Panc1 (cell line): ENCODE measurements around the gene RPN1. TPM values are rescaled to one million over a fixed set of nuclear protein-coding genes. Genes with fewer than 3 reads are reported as not detected.

Source experiments
- ATAC-seq: fragments of 200-7000 bp; cut with Tn5 transposase; 2 replicates; pipeline ENCODE4 v1.9.1; 2020; ENCODE audit warnings: mild to moderate bottlenecking, moderate library complexity
- BruUV-seq: library from RNA; stranded (reverse); fragments of 400-500 nt; replicated peaks from 2 replicates; lab custom pipeline; 2021; lab: Mats Ljungman, UMichigan
- CTCF ChIA-PET: fragments of 300-600 bp; sonication (Branson Sonifier 250); formaldehyde crosslinking; loops from one replicate; lab custom pipeline; 2022; ENCODE audit warnings: antibody characterized with exemption; lab: Charles Lee
- POLR2A ChIA-PET: fragments of 300-600 bp; sonication (Branson Sonifier 250); formaldehyde crosslinking; loops from one replicate; lab custom pipeline; 2022; ENCODE audit warnings: antibody characterized with exemption; lab: Charles Lee
- DNase-seq: peaks from one replicate; pipeline ENCODE4 v3.0.0-alpha.2; 2010; ENCODE audit warnings: low read depth, low spot score
- H3K27ac ChIP-seq: 2 replicates; pipeline ENCODE4 v1.5.1; 2011; ENCODE audit warnings: mild to moderate bottlenecking, low read length, inconsistent platforms
- H3K27me3 ChIP-seq: fragments of 200-500 bp; sonication (Bioruptor generic); 2 replicates; pipeline ENCODE4 v1.6.0; 2014; ENCODE audit warnings: low read length, inconsistent platforms; ENCODE audit not compliant: control insufficient read depth, insufficient read depth
- H3K36me3 ChIP-seq: fragments of 200-500 bp; sonication (Bioruptor generic); 2 replicates; pipeline ENCODE4 v1.5.1; 2014; ENCODE audit warnings: inconsistent platforms, mild to moderate bottlenecking, low read length, moderate library complexity; ENCODE audit not compliant: control insufficient read depth, insufficient read depth
- H3K4me1 ChIP-seq: 2 replicates; pipeline ENCODE4 v1.5.1; 2011; ENCODE audit warnings: inconsistent platforms, mild to moderate bottlenecking, low read length, moderate library complexity; ENCODE audit not compliant: control insufficient read depth, insufficient read depth
- H3K4me3 ChIP-seq, 2 experiments: 2 replicates each; pipeline ENCODE4 v1.5.1; 2011 to 2012; ENCODE audit warnings: low read depth in 2 of 2, low read length in 2 of 2, mild to moderate bottlenecking in 2 of 2, inconsistent platforms in 1 of 2, moderate library complexity in 1 of 2
- H3K9me3 ChIP-seq: fragments of 200-500 bp; sonication (Bioruptor generic); 2 replicates; pipeline ENCODE4 v1.5.1; 2014; ENCODE audit warnings: low read depth, mild to moderate bottlenecking, inconsistent platforms, low read length, moderate library complexity; ENCODE audit not compliant: control insufficient read depth, insufficient read depth
- POLR2AphosphoS5 ChIP-seq: IDR thresholded peaks from 2 replicates; pipeline ENCODE4 v1.6.1; 2012; ENCODE audit warnings: mild to moderate bottlenecking, low read depth, low read length, moderate library complexity
- REST ChIP-seq, 2 experiments: IDR thresholded peaks; 2 replicates each; pipeline ENCODE4 v1.6.1; 2011 to 2012; ENCODE audit warnings: low read depth in 2 of 2, control low read depth in 1 of 2, low read length in 1 of 2, mild to moderate bottlenecking in 1 of 2, moderate library complexity in 1 of 2; ENCODE audit not compliant: insufficient read depth in 1 of 2
- SIN3A ChIP-seq: IDR thresholded peaks from 2 replicates; pipeline ENCODE4 v1.6.1; 2012; ENCODE audit warnings: low read depth, mild to moderate bottlenecking, low read length, moderate library complexity, borderline replicate concordance; ENCODE audit not compliant: insufficient read depth
- TCF7L2 ChIP-seq: IDR thresholded peaks from 2 replicates; pipeline ENCODE4 v1.6.1; 2011; ENCODE audit warnings: mild to moderate bottlenecking, low read depth, low read length, inconsistent platforms
- in situ Hi-C: cut with HindIII; loops from 2 replicates; pipeline ENCODE4 v1.10.0; 2016; ENCODE audit warnings: low sequenced_read_pairs, low pct_unique_long_range_greater_than_20kb
- intact Hi-C: fragments of 100-400 bp; cut with micrococcal nuclease; formaldehyde crosslinking; loops from one replicate; pipeline ENCODE4 v1.10.0; 2022; ENCODE audit not compliant: unreplicated experiment
- total RNA-seq: library from RNA; stranded (reverse); gene quantifications from one replicate; pipeline ENCODE4 v1.2.1, GENCODE V29; 2021; ENCODE audit not compliant: unreplicated experiment
- TF ChIP-seq, protein P1 (sequence below): fragments of 450-650 bp; IDR thresholded peaks from 2 replicates; pipeline ENCODE4 v1.5.1; 2017; ENCODE audit warnings: mild to moderate bottlenecking

Gene RPN1
- total RNA-seq, 1 experiment from 2014 or later, result 320 TPM

- intact Hi-C loops, result loop anchor here (2.0 to 10.0 kb wide), 2 partner anchors 159 to 411 kb away; no protein-coding TSS in a partner anchor
- CTCF ChIA-PET, result interaction anchor here (0.7 kb wide), 1 partner anchor 201 kb away, joined by 3 read pairs; no protein-coding TSS in a partner anchor
These were observed 64.6 kb downstream of the RPN1 start for GRCh38 chr3:128585974-128586373.

DNA sequence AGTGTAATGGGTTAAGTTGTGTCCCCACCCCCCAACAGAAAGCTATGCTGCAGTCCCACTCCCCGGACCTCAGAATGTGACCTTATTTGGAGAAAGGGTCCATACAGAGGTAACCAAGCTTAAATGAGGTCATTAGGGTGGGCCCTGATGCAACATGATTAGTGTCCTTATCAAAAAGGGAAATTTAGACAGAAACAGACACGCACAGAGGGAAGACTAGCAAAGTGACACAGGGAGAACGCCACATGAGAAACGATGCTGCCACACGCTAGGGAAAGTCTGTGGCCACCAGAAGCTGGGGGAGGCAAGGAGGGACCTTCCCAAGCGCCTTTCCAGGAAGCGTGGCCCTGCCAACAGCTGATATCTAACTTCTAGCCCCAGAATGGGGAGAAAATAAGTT lies 65.4 kb downstream of the RPN1 start:
- Histone ChIP-seq H3K4me1 (peaks cover 7% of the 10 kb centered on the region; the same call in 1 of the 2 replicates), H3K4me3 (no peak overlapping the region), H3K9me3 (no peaks in the 10 kb centered on the region), H3K27ac (no peak overlapping the region), H3K27me3 (no peaks in the 10 kb centered on the region), H3K36me3 (no peaks in the 10 kb centered on the region)
- TF ChIP-seq, protein P1, sequence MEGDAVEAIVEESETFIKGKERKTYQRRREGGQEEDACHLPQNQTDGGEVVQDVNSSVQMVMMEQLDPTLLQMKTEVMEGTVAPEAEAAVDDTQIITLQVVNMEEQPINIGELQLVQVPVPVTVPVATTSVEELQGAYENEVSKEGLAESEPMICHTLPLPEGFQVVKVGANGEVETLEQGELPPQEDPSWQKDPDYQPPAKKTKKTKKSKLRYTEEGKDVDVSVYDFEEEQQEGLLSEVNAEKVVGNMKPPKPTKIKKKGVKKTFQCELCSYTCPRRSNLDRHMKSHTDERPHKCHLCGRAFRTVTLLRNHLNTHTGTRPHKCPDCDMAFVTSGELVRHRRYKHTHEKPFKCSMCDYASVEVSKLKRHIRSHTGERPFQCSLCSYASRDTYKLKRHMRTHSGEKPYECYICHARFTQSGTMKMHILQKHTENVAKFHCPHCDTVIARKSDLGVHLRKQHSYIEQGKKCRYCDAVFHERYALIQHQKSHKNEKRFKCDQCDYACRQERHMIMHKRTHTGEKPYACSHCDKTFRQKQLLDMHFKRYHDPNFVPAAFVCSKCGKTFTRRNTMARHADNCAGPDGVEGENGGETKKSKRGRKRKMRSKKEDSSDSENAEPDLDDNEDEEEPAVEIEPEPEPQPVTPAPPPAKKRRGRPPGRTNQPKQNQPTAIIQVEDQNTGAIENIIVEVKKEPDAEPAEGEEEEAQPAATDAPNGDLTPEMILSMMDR, result no peak
- TF ChIP-seq REST (IDR thresholded peaks at IDR 0.05; ENCODE audit: insufficient read depth in 1 of 2, low read depth in 2 of 2, low read length in 1 of 2) (no peak), SIN3A (no peak), TCF7L2 (no peak), POLR2AphosphoS5 (no peak)
- ATAC-seq (no peak), DNase-seq (no peak)
- BruUV-seq, result no TSS peak
- intact Hi-C loops, result loop anchor here (2.0 to 10.0 kb wide), 2 partner anchors 158 to 410 kb away; no protein-coding TSS in a partner anchor
- POLR2A ChIA-PET, result no interaction called here
- in situ Hi-C loops, result no loop called here
- CTCF ChIA-PET, result interaction anchor here (0.7 to 1.6 kb wide), 3 partner anchors 12 to 289 kb away, joined by 3 to 8 read pairs (median 6); no protein-coding TSS in a partner anchor

More at GRCh38 chr3:128585974-128586373, 64.6 kb downstream of the RPN1 start:
- H3K27me3 ChIP-seq, result no peaks in the 10 kb centered on the region
- H3K4me1 ChIP-seq, result peaks cover 7% of the 10 kb centered on the region; the same call in 1 of the 2 replicates
- H3K4me3 ChIP-seq, result no peak overlapping the region
- no peak overlapping the region for H3K27ac ChIP-seq
- H3K9me3 ChIP-seq, result no peaks in the 10 kb centered on the region
- no TSS peak for BruUV-seq
- in situ Hi-C loops, result no loop called here
- ATAC-seq, result no peak
- POLR2A ChIA-PET, result no interaction called here
- no peak for DNase-seq
- H3K36me3 ChIP-seq, result no peaks in the 10 kb centered on the region
- TF ChIP-seq TCF7L2, result no peak
